GM10847 (cell line): ENCODE measurements around the gene EIF5A.

ENCODE experiments used
- POLR2A ChIP-seq: IDR thresholded peaks from 2 replicates; pipeline ENCODE4 v1.6.1; 2011; ENCODE audit not compliant: insufficient read length; ENCODE audit errors: extremely low read depth

EIF5A gene

GRCh38 chr17:7315570-7316235 is 8.3 kb downstream of the EIF5A start:
- no peak for TF ChIP-seq POLR2A

- no peak for TF ChIP-seq POLR2A
Measured at GRCh38 chr17:7317161-7317803, 9.9 kb downstream of the EIF5A start.

- TF ChIP-seq POLR2A: no peak
Measured at GRCh38 chr17:7318121-7318860, 10.9 kb downstream of the EIF5A start.

GRCh38 chr17:7321466-7321865 is 14.0 kb downstream of the EIF5A start:
- no peak for TF ChIP-seq POLR2A

GRCh38 chr17:7322520-7323194 is 15.2 kb downstream of the EIF5A start:
- TF ChIP-seq POLR2A: no peak

- no peak for TF ChIP-seq POLR2A
Measured at GRCh38 chr17:7323731-7324437, 16.5 kb downstream of the EIF5A start.

GRCh38 chr17:7324438-7324779 is 17.0 kb downstream of the EIF5A start:
- no peak for TF ChIP-seq POLR2A

- no peak for TF ChIP-seq POLR2A
Measured at GRCh38 chr17:7325031-7325528, 17.7 kb downstream of the EIF5A start.

- TF ChIP-seq POLR2A: no peak
Measured at GRCh38 chr17:7326186-7326585, 18.8 kb downstream of the EIF5A start.

- no peak for TF ChIP-seq POLR2A
Measured at GRCh38 chr17:7327056-7327455, 19.6 kb downstream of the EIF5A start.

GRCh38 chr17:7327501-7327900 is 20.1 kb downstream of the EIF5A start:
- no peak for TF ChIP-seq POLR2A

GRCh38 chr17:7328009-7328408 is 20.6 kb downstream of the EIF5A start:
- TF ChIP-seq POLR2A: no peak

- TF ChIP-seq POLR2A: peak; percentile 28
Measured at GRCh38 chr17:7328840-7329373, 21.5 kb downstream of the EIF5A start, which contains the start of gene NEURL4. Gene NEURL4, minus strand, starts transcription at chr17:7329335. Its CDS starts 23 bp downstream, at chr17:7329312.

- TF ChIP-seq POLR2A: peak; percentile 51
Measured at GRCh38 chr17:7329374-7329996, 22.1 kb downstream of the EIF5A start.
